ENCODE measurements around the gene COLEC12.

Gene COLEC12

GRCh38 chr18:500632-501405 lies at the start of gene COLEC12:
TSS of gene COLEC12 (minus strand) at chr18:500701. CDS start at chr18:500514, 187 bp downstream.
- DNase-seq = peak; percentile 77

GRCh38 chr18:549967-550366 lies 49.5 kb upstream of the COLEC12 start:
- no peak for DNase-seq

DNA sequence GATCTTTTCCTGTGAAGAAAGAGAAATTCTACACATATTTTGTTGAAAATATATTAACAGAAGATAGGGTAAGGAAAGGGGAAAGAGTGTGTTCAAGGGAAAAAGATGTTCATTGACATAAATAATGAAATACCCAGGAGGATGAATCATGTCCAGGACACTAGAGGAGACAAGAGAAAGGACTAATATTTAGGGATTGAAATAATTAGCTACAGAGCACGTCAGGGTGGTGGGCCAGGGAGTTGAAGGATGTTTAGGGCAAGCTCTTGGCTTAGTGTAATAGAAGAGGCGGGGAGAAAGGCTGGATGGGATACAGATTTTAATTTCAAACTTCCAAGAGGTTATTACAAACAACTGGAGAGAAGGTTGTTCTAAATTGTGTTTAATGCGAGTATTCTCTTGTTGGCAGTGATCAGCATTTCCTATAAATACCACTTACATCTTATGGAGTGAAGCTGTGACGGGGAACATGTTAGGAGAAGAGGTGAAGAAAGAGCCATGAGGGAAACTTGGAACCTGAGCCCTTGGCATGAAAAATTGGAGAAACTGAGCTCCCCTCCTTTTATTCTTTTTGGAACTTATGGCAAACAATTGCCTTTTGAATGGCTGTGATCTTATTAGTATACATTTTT lies 43.1 kb upstream of the COLEC12 start:
- DNase-seq = no peak

DNA sequence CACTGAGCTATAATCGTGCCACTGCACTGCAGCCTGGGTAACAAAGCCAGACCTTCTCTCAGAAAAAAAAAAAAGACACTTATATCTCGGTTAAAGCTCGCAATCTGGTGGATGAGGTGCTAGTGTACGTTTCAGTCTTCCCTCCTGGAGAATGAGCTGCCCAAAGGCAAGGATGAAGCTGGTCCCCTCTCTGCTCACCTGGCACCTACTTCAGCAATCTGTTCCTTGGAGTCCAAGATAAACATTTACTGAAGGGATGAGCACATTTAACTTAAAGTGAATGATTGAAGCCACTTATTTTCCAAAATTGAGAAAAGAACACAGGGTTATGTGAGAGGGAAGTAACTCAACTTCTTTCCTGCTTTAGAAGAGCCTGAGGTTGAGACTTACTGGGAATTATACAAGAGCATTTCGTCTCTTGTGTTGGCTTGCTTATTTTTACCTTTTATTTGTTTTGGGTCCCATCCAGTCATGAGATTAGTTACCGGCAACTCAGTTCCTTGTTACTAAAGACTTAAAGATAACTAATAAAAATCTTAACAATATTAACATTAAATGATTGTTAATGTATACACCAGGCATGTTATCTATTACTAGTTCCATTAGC lies 33.6 kb upstream of the COLEC12 start:
- DNase-seq = no peak

- no peak for DNase-seq
These were observed 32.1 kb upstream of the COLEC12 start for GRCh38 chr18:532632-533031.

GRCh38 chr18:532018-532417 lies 31.5 kb upstream of the COLEC12 start:
- DNase-seq = no peak

- DNase-seq = no peak
These were observed 26.6 kb upstream of the COLEC12 start for GRCh38 chr18:527146-527545.

DNA sequence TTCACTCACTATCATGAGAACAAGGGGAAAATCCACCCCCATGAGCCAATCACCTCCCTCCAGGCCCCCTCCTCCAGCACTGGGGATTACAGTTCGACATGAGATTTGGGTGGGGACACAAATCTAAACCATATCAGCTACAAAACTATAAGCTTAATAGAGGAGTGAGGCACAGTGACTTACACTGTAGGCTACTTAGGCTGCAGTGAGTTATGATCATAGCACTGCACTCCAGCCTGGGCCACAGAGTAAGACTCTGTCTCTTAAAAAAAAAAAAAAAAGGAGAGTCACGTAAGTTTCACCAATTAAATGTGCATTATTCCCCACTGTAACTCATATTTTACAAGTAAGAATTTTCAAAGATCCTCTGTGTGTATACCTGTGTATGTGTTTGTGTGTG lies 26.2 kb upstream of the COLEC12 start:
- DNase-seq = no peak

GRCh38 chr18:525036-525797 lies 24.7 kb upstream of the COLEC12 start:
- DNase-seq = no peak

- DNase-seq = no peak
These were observed 24.0 kb upstream of the COLEC12 start for GRCh38 chr18:524466-524865.

DNA sequence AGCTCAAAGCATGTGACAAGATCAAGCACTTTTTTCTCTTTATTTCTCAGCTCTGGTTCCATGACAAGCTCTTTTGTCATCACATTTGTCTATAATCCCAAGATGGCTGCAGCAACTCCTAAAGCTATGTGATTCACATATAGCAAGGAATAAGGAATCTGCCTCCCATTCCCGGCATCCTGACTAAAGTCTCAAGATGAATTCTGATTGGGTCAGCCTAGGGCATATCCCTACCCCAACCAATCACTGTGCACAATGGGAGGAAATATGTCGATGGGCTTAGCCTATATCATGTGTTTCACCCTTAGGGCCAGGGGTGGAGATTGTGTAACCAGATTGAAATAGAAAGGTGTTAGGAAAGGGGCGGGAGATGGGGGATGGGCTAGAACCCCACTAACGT lies 23.1 kb upstream of the COLEC12 start:
- no peak for DNase-seq

GRCh38 chr18:519019-519879 lies 18.7 kb upstream of the COLEC12 start:
- peak; percentile 49 for DNase-seq

GRCh38 chr18:518081-518480 lies 17.6 kb upstream of the COLEC12 start:
- no peak for DNase-seq

DNA sequence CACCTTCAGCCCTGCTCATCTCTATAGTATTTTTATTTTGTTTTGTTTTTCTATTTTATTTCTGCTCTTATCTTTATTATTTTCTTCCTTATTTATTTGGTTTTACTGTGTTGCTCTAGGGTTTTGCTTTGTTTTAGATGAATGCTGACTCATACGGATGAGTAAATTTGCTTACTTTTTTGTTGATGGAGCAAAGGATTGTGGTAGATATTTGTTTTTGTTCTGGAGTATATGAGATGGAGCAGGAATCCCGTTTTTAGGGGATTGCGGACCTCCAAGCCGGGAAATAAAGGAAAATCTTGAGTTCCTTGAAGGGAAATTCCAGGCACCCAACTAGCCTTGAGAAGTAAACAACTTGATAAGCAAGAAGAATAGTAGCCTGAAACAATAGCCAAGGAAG lies 15.3 kb upstream of the COLEC12 start:
- DNase-seq = no peak

GRCh38 chr18:515156-515815 lies 14.8 kb upstream of the COLEC12 start:
- DNase-seq = no peak

DNA sequence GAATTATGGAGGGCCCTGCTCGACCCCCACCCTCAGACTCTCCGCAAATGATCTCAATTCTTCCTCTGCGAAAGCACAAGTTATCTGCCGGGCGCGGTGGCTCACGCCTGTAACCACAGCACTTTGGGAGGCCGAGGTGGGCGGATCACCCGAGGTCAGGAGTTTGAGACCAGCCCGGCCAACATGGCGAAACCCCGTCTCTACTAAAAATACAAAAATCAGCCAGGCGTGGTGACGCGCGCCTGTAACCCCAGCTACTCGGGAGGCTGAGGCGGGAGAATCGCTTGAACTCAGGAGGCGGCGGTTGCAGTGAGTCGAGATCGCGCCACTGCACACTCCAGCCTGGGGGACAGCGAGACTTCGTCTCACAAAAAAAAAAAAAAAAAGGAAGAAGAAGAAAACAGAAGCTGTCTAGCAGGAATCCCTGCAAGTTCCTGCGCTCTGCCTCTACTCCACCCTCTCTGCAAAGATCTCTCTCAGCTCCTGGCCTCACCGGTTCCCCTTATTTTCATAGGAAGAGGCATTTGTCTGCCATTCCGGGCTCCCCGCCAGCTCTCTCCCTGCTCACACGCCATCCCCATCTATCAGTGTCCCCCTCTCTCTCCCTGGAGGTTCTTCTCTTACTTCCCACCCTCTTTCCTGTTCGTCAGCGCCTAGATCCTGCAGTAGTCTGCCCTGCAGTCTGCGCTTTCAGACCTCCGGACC lies 13.5 kb upstream of the COLEC12 start:
- no peak for DNase-seq

- DNase-seq = no peak
These were observed 12.5 kb upstream of the COLEC12 start for GRCh38 chr18:512957-513356.

GRCh38 chr18:508835-509234 lies 8.3 kb upstream of the COLEC12 start:
- no peak for DNase-seq

DNA sequence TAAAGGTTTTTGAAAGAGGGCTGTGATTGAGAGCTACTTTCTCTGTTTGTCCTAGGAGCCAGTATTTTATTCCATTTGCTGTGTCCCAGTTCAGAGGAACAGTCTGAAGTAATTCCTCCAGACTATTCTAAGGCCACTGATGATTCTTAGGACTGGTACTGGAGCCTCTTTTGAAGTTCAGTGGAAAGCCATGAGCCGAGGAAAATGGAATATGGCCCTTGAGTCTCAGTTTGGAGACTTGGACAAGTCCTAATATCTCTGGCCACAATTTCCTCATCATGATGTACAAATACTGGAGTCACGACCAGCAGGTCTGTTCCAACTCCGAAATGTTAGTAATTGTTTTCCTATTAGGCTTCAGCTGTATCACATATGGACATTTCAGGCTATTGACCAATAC lies 7.1 kb upstream of the COLEC12 start:
- DNase-seq = no peak

GRCh38 chr18:506801-507200 lies 6.3 kb upstream of the COLEC12 start:
- no peak for DNase-seq

GRCh38 chr18:506264-506663 lies 5.8 kb upstream of the COLEC12 start:
- DNase-seq = no peak

Data from femur (tissue), 1 donor.